Central memory CD8-positive, alpha-beta T cell (primary cell): ENCODE measurements around the gene GABBR2.

Source experiments
- ATAC-seq: fragments of 150-1000 bp; cut with Tn5 transposase; replicated peaks from 2 replicates; pipeline ENCODE4 v1.10.0; 2022; ENCODE audit warnings: mild to moderate bottlenecking, moderate FRiP score, moderate number of reproducible peaks; ENCODE audit not compliant: poor library complexity, severe bottlenecking; ENCODE audit errors: extremely low read depth
- DNase-seq, 2 donors: peaks; one replicate each; pipeline ENCODE4 v3.0.0; 2021; ENCODE audit warnings: low spot score in 2 of 2
- H3K27ac Mint-ChIP-seq: one replicate; pipeline ENCODE4 v1.8.0; 2022; ENCODE audit warnings: low read depth, mild to moderate bottlenecking, moderate library complexity, mixed read lengths
- H3K27me3 Mint-ChIP-seq: one replicate; pipeline ENCODE4 v1.8.0; 2022; ENCODE audit warnings: mixed read lengths
- H3K36me3 Mint-ChIP-seq: one replicate; pipeline ENCODE4 v1.8.0; 2022; ENCODE audit warnings: mild to moderate bottlenecking, moderate library complexity, mixed read lengths; ENCODE audit not compliant: insufficient read depth
- H3K4me1 Mint-ChIP-seq: one replicate; pipeline ENCODE4 v1.8.0; 2022; ENCODE audit warnings: mixed read lengths
- H3K4me3 Mint-ChIP-seq: one replicate; pipeline ENCODE4 v1.8.0; 2022; ENCODE audit warnings: mild to moderate bottlenecking, moderate library complexity, mixed read lengths
- H3K9me3 Mint-ChIP-seq: one replicate; pipeline ENCODE4 v1.8.0; 2022; ENCODE audit warnings: mixed read lengths

GABBR2 gene

DNA sequence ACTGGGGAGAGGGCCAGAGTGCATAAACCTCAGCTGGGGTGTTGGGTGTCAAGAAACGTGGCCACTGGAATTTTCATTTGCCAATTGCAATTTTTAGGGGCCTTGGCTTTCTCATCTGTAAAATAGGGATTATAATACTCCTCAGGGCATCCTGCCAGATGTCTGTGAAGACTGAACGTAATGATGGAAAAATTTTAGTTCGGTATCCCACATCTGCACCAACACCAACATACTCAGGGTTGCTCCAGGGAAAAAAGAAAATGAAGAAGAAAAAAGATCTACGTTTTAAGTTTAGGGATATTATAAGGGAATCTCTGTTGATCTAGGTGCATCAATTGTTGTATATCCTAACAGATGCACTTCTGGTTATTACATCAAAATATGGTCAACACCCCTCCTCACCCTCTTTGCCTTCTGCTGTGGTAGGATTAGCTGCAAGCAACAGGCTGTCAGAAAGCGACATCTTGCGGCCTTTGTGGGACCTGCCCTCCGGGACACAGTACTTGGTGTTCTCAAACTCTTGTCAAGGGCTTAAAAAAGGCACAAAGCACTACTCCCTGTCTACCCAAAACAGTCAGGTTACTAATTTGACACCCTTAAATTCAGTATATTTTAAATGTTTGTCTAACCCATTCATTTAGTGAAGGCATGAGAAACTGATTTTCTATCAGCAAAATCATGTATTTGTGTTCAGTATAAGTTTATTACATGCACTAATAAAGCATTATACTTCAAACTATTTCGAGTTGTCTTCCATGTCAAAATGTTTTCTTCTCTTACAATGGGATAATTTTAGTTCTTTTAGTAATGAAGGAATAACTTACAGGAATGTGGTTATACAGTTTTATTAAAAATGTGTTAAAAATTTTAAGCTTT lies 445.0 kb downstream of the GABBR2 start:
- no peaks in the 10 kb centered on the region for H3K4me1 Mint-ChIP-seq
- no peaks in the 10 kb centered on the region for H3K9me3 Mint-ChIP-seq
- H3K4me3 Mint-ChIP-seq: no peak overlapping the region
- peak; percentile 66 to 68 for DNase-seq
- ATAC-seq: peak; percentile 99
- H3K27me3 Mint-ChIP-seq: peaks cover 19% of the 10 kb centered on the region
- H3K36me3 Mint-ChIP-seq: no peaks in the 10 kb centered on the region
- no peak overlapping the region for H3K27ac Mint-ChIP-seq

DNA sequence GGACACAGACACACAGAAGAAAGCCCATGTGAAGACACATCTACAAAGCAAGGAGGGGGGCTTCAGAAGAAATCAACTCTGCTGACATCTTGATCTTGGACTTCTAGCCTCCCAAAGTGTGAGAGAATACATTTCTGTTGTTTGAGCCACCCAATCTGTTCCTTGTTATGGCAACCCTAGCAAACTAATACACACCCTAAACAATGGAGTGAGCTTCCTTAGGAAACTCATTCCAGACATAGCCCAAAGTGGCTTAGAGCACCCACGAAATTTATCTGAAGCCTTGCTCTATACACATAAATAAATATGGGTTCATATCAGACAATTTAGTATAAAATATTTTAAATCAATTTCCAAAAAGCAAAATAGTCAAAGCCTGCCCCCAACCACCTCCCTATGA lies 445.7 kb downstream of the GABBR2 start:
- Mint-ChIP-seq H3K9me3 (no peaks in the 10 kb centered on the region), H3K27me3 (peaks cover 13% of the 10 kb centered on the region), H3K36me3 (no peaks in the 10 kb centered on the region), H3K27ac (no peak overlapping the region), H3K4me1 (no peaks in the 10 kb centered on the region), H3K4me3 (no peak overlapping the region)
- no peak for DNase-seq
- ATAC-seq: no peak

DNA sequence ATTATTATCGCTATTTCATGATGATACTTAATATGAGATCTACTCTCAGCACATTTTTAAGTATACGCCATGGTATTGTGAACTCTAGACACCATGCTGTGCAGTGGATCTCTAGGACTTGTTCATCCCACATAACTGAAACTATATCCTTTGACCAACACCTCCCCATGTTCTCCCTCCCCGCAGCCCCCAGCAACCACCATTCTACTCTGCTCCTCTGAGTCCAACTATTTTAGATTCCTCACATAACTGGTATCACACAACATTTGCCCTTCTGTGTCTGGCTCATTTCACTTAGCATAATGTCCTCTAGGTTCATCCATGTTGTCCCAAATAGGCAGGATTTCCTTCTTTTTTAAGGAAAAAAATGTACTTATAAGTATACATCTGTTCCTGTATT lies 446.7 kb downstream of the GABBR2 start:
- H3K4me3 Mint-ChIP-seq: no peak overlapping the region
- H3K27me3 Mint-ChIP-seq: peaks cover 3% of the 10 kb centered on the region
- no peaks in the 10 kb centered on the region for H3K4me1 Mint-ChIP-seq
- peaks cover 1% of the 10 kb centered on the region for H3K36me3 Mint-ChIP-seq
- H3K27ac Mint-ChIP-seq: no peak overlapping the region
- ATAC-seq: no peak
- DNase-seq: no peak
- H3K9me3 Mint-ChIP-seq: no peaks in the 10 kb centered on the region

DNA sequence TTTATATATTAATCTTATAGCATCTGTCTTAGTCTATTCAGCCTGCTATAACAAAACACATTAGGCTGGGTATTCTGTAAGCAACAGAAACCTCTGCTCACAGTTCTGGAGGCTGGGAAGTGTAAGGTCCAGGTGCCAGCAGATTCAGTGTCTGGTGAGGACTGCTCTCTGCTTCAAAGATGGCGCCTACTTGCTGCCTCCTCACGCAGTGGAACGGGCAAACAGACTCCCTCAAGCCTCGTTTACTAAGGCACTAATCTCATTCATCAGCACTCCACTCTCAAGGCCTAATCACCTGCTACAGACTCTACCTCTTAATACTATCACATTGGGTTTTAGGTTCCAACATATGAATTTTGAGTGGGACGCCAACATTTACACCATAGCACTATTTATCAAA lies 448.1 kb downstream of the GABBR2 start:
- H3K9me3 Mint-ChIP-seq: no peaks in the 10 kb centered on the region
- ATAC-seq: no peak
- peaks cover 7% of the 10 kb centered on the region for H3K4me1 Mint-ChIP-seq
- H3K27ac Mint-ChIP-seq: no peak overlapping the region
- peaks cover 11% of the 10 kb centered on the region for H3K36me3 Mint-ChIP-seq
- DNase-seq: no peak
- no peak overlapping the region for H3K4me3 Mint-ChIP-seq
- no peaks in the 10 kb centered on the region for H3K27me3 Mint-ChIP-seq

DNA sequence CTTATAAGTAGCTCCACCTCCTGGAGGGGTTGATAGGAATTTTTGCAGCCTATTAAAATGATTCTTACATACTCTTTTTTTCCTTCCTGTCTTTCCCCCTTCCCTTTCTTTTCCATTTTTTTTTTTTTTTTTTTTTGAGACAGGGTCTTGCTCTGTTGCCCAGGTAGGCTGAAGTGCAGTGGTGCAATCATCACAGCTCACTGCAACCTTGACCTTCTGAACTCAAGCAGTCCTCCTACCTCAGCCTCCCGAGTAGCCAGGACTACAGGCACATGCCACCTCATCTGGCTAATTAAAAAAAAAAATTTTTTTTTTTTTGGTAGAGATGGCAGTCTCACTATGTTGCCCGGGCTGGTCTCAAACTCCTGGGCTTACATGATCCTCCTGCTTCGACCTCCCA lies 448.9 kb downstream of the GABBR2 start:
- Mint-ChIP-seq H3K9me3 (no peaks in the 10 kb centered on the region), H3K36me3 (peaks cover 12% of the 10 kb centered on the region), H3K27me3 (no peaks in the 10 kb centered on the region), H3K4me3 (no peak overlapping the region), H3K4me1 (peaks cover 10% of the 10 kb centered on the region), H3K27ac (no peak overlapping the region)
- no peak for ATAC-seq
- no peak for DNase-seq

DNA sequence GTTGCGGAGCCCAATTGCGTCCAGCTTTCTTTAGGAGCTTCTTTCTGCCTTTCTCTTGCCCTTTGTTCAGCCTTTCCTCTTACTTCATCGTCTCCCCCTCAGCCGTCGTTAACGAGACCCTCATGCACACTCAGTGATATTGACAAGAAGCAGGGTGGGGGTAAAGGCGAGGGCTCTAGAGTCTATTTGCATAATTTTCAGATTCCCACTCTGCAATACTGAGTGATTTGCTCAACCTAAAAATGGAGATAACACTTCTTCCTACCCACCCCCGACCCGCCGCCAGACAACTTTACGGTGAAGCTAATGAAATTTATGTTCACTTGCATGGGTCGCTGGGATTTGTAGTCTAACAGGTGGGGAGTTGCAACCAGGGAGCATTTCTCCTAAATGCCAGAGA lies 452.0 kb downstream of the GABBR2 start:
- Mint-ChIP-seq H3K27ac (peak overlapping the region; percentile 97), H3K4me3 (peak overlapping the region; percentile 97), H3K27me3 (no peaks in the 10 kb centered on the region), H3K9me3 (no peaks in the 10 kb centered on the region), H3K4me1 (peaks cover 32% of the 10 kb centered on the region), H3K36me3 (peaks cover 14% of the 10 kb centered on the region)
- no peak for DNase-seq
- no peak for ATAC-seq

DNA sequence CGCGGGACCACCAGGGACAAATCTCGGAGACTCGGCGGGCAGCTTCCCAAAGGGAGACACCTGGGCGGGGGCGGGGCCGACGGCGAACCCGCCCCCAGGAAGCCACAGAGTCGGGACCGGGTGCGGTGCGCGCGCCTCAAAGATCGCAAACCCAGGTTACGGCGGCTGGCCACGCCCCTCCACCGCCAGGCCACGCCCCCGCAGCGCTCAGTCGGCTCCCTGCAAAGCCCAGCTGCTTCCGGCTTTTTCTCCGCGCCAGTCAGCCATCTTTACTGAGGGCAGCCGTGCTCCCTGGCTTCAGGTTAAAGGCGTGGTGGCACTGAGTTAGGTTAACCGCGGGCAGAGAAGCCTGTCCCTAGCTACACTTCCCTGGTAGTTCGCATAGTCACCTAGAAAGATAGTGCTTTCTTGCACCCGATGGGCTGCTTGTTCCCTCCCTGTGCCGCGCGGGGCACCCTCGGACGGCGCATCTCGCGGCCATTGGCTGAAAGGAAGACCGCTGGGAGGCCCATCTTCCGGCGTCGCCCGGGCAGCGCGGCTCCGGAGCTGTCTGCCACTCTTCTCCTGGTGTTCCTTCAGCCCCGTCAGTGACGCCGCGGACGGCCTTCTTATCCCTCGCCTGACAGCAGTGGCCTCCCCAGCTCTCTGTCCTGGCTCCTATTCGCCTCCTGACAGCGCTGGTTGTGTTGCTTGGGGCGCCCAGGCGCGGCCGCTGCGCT lies 453.0 kb downstream of the GABBR2 start, which contains the start of gene TBC1D2:
Gene TBC1D2 (minus strand): TSS at position 72 of the 719 bp plus-strand sequence. CDS start 108 bp downstream, outside the sequence.
- peak within 1 kb of the TSS; percentile 97 for H3K27ac Mint-ChIP-seq
- peak; percentile 96 to 98 for DNase-seq
- H3K36me3 Mint-ChIP-seq: peaks cover 14% of the 10 kb centered on the region
- no peaks in the 10 kb centered on the region for H3K27me3 Mint-ChIP-seq
- peak within 1 kb of the TSS; percentile 97 for H3K4me3 Mint-ChIP-seq
- H3K9me3 Mint-ChIP-seq: no peaks in the 10 kb centered on the region
- H3K4me1 Mint-ChIP-seq: peaks cover 32% of the 10 kb centered on the region
- peak; percentile 88 for ATAC-seq

DNA sequence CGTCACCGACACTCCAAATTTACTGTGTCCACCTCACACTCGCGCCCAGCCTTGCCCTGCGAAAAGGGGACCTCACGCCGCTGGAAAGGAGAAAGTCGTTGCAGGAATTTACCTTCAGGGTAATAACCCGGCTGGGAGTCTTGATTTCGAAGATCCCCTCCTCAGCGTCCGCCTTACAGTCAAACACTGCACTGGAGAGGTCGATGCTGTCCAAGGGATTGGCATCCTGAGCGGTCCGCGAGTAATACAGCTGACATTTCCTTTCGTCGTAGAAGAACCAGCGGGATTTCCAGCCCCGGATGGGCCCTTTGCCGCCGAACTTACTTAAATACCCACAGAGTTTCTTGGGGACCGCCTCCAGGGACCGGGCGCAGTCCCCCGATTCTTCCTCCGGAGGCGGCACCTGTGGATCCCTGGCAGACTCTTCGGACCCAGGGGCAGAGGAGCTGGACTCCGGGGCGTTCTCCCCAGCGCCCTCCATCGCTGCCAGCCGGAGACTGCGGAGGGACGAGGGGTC lies 453.6 kb downstream of the GABBR2 start:
- H3K27me3 Mint-ChIP-seq: no peaks in the 10 kb centered on the region
- H3K27ac Mint-ChIP-seq: peak overlapping the region; percentile 97
- peaks cover 36% of the 10 kb centered on the region for H3K4me1 Mint-ChIP-seq
- H3K4me3 Mint-ChIP-seq: peak overlapping the region; percentile 97
- H3K9me3 Mint-ChIP-seq: no peaks in the 10 kb centered on the region
- DNase-seq (no peak), ATAC-seq (peak; percentile 7)
- peaks cover 14% of the 10 kb centered on the region for H3K36me3 Mint-ChIP-seq

DNA sequence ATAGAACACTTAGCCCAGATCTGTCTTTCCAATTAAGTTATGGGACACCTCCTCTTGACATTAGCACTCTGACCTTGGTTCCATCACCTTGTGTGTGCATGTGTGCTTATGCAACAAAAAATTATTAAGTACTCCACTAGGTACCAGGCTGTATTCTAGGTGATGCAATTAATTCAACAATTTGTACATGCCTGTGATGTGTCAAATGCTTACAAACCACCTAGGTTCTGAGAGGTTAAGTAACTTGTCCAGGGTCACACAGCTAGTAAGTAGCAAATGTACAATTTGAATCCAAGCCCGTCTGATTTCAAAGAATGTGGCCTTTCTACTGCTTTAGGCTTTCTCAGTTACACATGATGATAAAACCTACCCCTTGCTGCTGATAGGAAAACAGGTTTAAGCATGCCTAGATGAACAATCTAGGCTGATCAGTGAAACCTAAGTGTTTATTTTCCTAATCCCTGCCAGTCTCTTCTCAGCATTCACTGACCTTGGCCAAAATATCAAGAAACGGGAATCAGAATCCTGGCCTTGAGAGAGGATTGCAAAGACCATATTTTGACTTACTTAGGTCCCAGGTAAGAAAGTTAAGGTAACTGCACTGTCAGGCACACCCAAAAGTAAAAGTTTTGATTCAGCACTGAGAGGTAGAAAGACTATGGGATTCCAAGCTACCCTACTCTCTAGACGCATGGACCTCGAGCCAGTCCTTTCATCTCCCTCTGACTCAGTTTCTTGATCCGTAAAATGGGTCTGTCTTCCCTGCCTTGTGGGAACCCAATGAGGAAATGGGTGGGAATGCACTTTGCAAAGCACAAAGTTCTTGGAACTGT lies 454.3 kb downstream of the GABBR2 start:
- ATAC-seq (no peak), DNase-seq (no peak)
- H3K4me1 Mint-ChIP-seq: peaks cover 41% of the 10 kb centered on the region
- no peaks in the 10 kb centered on the region for H3K27me3 Mint-ChIP-seq
- peaks cover 14% of the 10 kb centered on the region for H3K36me3 Mint-ChIP-seq
- H3K27ac Mint-ChIP-seq: no peak overlapping the region
- H3K9me3 Mint-ChIP-seq: no peaks in the 10 kb centered on the region
- peak overlapping the region; percentile 97 for H3K4me3 Mint-ChIP-seq

DNA sequence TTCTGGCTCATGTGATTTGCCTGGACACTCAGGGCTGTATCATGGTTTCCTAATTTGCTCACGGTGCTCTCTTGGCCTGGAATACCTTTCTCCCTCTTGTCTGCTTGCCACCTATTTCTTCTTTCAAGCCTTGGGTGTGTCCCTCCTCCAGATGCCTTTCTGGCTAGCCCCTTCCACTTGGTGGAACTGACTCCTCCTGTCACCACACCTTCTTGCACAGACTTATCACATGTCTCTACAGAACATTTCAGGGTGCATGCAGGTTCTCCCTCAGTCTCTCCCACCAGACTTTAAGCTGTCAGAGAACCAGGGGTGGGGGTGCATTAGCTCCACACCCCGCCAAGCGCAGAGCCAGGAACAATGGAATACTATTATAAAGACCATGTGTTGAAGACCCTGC lies 455.2 kb downstream of the GABBR2 start:
- Mint-ChIP-seq H3K4me1 (peaks cover 46% of the 10 kb centered on the region), H3K9me3 (no peaks in the 10 kb centered on the region), H3K27me3 (no peaks in the 10 kb centered on the region), H3K4me3 (no peak overlapping the region), H3K36me3 (peaks cover 14% of the 10 kb centered on the region), H3K27ac (peak overlapping the region; percentile 42)
- DNase-seq (no peak), ATAC-seq (no peak)

DNA sequence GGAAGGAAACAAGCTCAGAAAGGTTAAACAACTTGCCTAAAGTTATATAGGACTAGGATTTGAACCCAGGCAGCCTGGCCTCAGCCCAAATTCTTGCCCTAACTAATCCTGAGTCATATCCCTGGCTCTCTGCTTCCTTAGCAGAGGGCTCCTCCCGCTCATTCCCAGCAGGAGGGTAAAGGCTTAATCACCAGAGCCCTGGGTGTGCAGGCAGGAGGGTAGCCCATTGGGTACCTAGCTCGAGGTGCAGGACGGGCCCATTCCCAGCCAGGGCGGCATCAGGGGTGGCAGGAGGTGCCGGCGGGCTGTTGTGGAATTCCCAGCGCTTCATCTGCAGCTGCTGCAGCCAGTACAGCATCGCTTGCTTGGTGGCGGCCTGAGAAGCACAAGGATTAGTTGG lies 457.2 kb downstream of the GABBR2 start:
- Mint-ChIP-seq H3K27me3 (no peaks in the 10 kb centered on the region), H3K36me3 (peaks cover 10% of the 10 kb centered on the region), H3K4me3 (no peak overlapping the region), H3K9me3 (no peaks in the 10 kb centered on the region), H3K4me1 (peaks cover 45% of the 10 kb centered on the region), H3K27ac (no peak overlapping the region)
- DNase-seq (no peak), ATAC-seq (no peak)

DNA sequence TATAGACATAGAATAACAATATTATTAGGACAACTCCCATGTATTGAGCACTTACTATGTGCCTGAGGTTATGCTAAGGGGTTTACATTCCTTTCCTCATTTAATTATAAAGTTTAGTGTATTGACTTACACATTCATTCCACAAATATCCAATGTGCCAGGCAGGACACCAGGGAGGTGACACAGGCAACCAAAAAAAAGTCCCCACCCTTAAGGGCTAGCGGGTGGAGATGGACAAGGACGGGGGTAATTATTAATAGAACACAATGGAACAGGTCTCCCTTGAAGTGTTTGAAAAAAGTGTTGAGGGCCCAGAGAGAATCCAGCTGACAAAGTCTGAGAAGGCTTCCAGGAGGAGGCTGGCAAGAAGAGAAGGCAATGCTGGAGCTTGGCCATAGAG lies 459.0 kb downstream of the GABBR2 start:
- H3K4me3 Mint-ChIP-seq: no peak overlapping the region
- no peak for ATAC-seq
- no peaks in the 10 kb centered on the region for H3K9me3 Mint-ChIP-seq

More for the DNA sequence above, 459.0 kb downstream of the GABBR2 start:
- H3K27me3 Mint-ChIP-seq: no peaks in the 10 kb centered on the region
- peaks cover 40% of the 10 kb centered on the region for H3K4me1 Mint-ChIP-seq
- DNase-seq: no peak
- H3K36me3 Mint-ChIP-seq: peaks cover 2% of the 10 kb centered on the region
- no peak overlapping the region for H3K27ac Mint-ChIP-seq
